Activated T-helper 17 cell treated with anti-CD3 and anti-CD28 coated beads, Interleukin-2, amount 50 U/mL, for 72 hours (primary cell): ENCODE results near the gene SOD2. TPM values are rescaled to one million over a fixed set of nuclear protein-coding genes. Genes with fewer than 3 reads are reported as not detected.
"Not testable (repeated sequence)": the region's sequence is repeated elsewhere in the genome, so short reads cannot be mapped to it uniquely, and the experiment has no call there.

Experiments used
- ATAC-seq: fragments of 150-1000 bp; cut with Tn5 transposase; replicated peaks from 2 replicates; pipeline ENCODE4 v1.10.0; 2021; ENCODE audit warnings: mild to moderate bottlenecking, moderate library complexity
- H3K27ac Mint-ChIP-seq: one replicate; pipeline ENCODE4 v1.8.0; 2022; ENCODE audit warnings: mixed read lengths
- H3K27me3 Mint-ChIP-seq: one replicate; pipeline ENCODE4 v1.8.0; 2022; ENCODE audit warnings: mixed read lengths
- H3K36me3 Mint-ChIP-seq: one replicate; pipeline ENCODE4 v1.8.0; 2022; ENCODE audit warnings: low read depth, mild to moderate bottlenecking, mixed read lengths
- H3K4me1 Mint-ChIP-seq: one replicate; pipeline ENCODE4 v1.8.0; 2022; ENCODE audit warnings: mixed read lengths
- H3K4me3 Mint-ChIP-seq: one replicate; pipeline ENCODE4 v1.8.0; 2022; ENCODE audit warnings: mild to moderate bottlenecking, mixed read lengths
- H3K9me3 Mint-ChIP-seq: one replicate; pipeline ENCODE4 v1.8.0; 2022; ENCODE audit warnings: mixed read lengths
- total RNA-seq, 2 donors: library from RNA; stranded (reverse); gene quantifications; one replicate each; pipeline ENCODE4 v1.2.3, GENCODE V29; 2022

SOD2 gene
- total RNA-seq, 2 donors from 2014 or later, result 110 to 112 TPM

GRCh38 chr6:159700970-159701369 is 7.9 kb upstream of the SOD2 start:
- Mint-ChIP-seq H3K4me3 (no peak overlapping the region), H3K4me1 (peaks cover 5% of the 10 kb centered on the region), H3K27ac (peak overlapping the region; percentile 65), H3K36me3 (no peaks in the 10 kb centered on the region), H3K27me3 (no peaks in the 10 kb centered on the region), H3K9me3 (no peaks in the 10 kb centered on the region)
- ATAC-seq, result no peak

- no peaks in the 10 kb centered on the region for H3K9me3 Mint-ChIP-seq
- ATAC-seq, result no peak
- peak overlapping the region; percentile 80 for H3K4me3 Mint-ChIP-seq
- H3K27ac Mint-ChIP-seq, result peak overlapping the region; percentile 84
- H3K4me1 Mint-ChIP-seq, result peaks cover 17% of the 10 kb centered on the region
- H3K36me3 Mint-ChIP-seq, result peaks cover 14% of the 10 kb centered on the region
- no peaks in the 10 kb centered on the region for H3K27me3 Mint-ChIP-seq
Measured at GRCh38 chr6:159695984-159696383, 2.9 kb upstream of the SOD2 start.

GRCh38 chr6:159693894-159694545 is 979 bp upstream of the SOD2 start:
- peak; percentile 65 for ATAC-seq
- Mint-ChIP-seq H3K4me3 (peak overlapping the region; percentile 80), H3K9me3 (no peaks in the 10 kb centered on the region), H3K4me1 (peaks cover 21% of the 10 kb centered on the region), H3K27me3 (no peaks in the 10 kb centered on the region), H3K27ac (peak overlapping the region; percentile 84), H3K36me3 (peaks cover 27% of the 10 kb centered on the region)

- no peaks in the 10 kb centered on the region for H3K27me3 Mint-ChIP-seq
- peaks cover 42% of the 10 kb centered on the region for H3K36me3 Mint-ChIP-seq
- peak; percentile 55 for ATAC-seq
- no peaks in the 10 kb centered on the region for H3K9me3 Mint-ChIP-seq
- H3K4me3 Mint-ChIP-seq, result peak overlapping the region; percentile 80
- H3K4me1 Mint-ChIP-seq, result peaks cover 29% of the 10 kb centered on the region
- peak overlapping the region; percentile 84 for H3K27ac Mint-ChIP-seq
Measured at GRCh38 chr6:159692303-159693127, 526 bp downstream of the SOD2 start.

GRCh38 chr6:159691963-159692287 is 1.1 kb downstream of the SOD2 start:
- ATAC-seq, result no peak
- H3K27ac Mint-ChIP-seq, result peak overlapping the region; percentile 84
- H3K27me3 Mint-ChIP-seq, result no peaks in the 10 kb centered on the region
- H3K36me3 Mint-ChIP-seq, result peaks cover 47% of the 10 kb centered on the region
- no peaks in the 10 kb centered on the region for H3K9me3 Mint-ChIP-seq
- peaks cover 29% of the 10 kb centered on the region for H3K4me1 Mint-ChIP-seq
- H3K4me3 Mint-ChIP-seq, result peak overlapping the region; percentile 80

- Mint-ChIP-seq H3K27me3 (no peaks in the 10 kb centered on the region), H3K4me1 (peaks cover 34% of the 10 kb centered on the region), H3K9me3 (no peaks in the 10 kb centered on the region), H3K27ac (peak overlapping the region; percentile 84), H3K36me3 (peaks cover 53% of the 10 kb centered on the region), H3K4me3 (peak overlapping the region; percentile 80)
- no peak for ATAC-seq
Measured at GRCh38 chr6:159691133-159691962, 1.7 kb downstream of the SOD2 start.

GRCh38 chr6:159690135-159690534 is 2.9 kb downstream of the SOD2 start:
- H3K9me3 Mint-ChIP-seq, H3K27ac Mint-ChIP-seq, ATAC-seq, H3K27me3 Mint-ChIP-seq: not testable (repeated sequence)
- H3K36me3 Mint-ChIP-seq, result peaks cover 65% of the 10 kb centered on the region
- peak overlapping the region; percentile 25 for H3K4me3 Mint-ChIP-seq
- peaks cover 34% of the 10 kb centered on the region for H3K4me1 Mint-ChIP-seq

- no peaks in the 10 kb centered on the region for H3K9me3 Mint-ChIP-seq
- peak overlapping the region; percentile 25 for H3K4me3 Mint-ChIP-seq
- ATAC-seq, result no peak
- H3K4me1 Mint-ChIP-seq, result peaks cover 22% of the 10 kb centered on the region
- peaks cover 75% of the 10 kb centered on the region for H3K36me3 Mint-ChIP-seq
- no peaks in the 10 kb centered on the region for H3K27me3 Mint-ChIP-seq
- H3K27ac Mint-ChIP-seq, result peak overlapping the region; percentile 71
Measured at GRCh38 chr6:159689001-159689400, 4.0 kb downstream of the SOD2 start.

- H3K4me1 Mint-ChIP-seq, result peaks cover 22% of the 10 kb centered on the region
- H3K9me3 Mint-ChIP-seq, result no peaks in the 10 kb centered on the region
- H3K27ac Mint-ChIP-seq, result peak overlapping the region; percentile 71
- no peak for ATAC-seq
- peak overlapping the region; percentile 25 for H3K4me3 Mint-ChIP-seq
- H3K27me3 Mint-ChIP-seq, result no peaks in the 10 kb centered on the region
- peaks cover 82% of the 10 kb centered on the region for H3K36me3 Mint-ChIP-seq
Measured at GRCh38 chr6:159688266-159688905, 4.7 kb downstream of the SOD2 start.

GRCh38 chr6:159687341-159687740 is 5.7 kb downstream of the SOD2 start:
- Mint-ChIP-seq H3K36me3 (peaks cover 92% of the 10 kb centered on the region), H3K4me3 (peak overlapping the region; percentile 38), H3K27me3 (no peaks in the 10 kb centered on the region), H3K27ac (peak overlapping the region; percentile 10), H3K4me1 (peaks cover 22% of the 10 kb centered on the region), H3K9me3 (no peaks in the 10 kb centered on the region)
- ATAC-seq, result no peak

- H3K36me3 Mint-ChIP-seq, result peaks cover 92% of the 10 kb centered on the region
Measured at GRCh38 chr6:159686703-159687102, 6.3 kb downstream of the SOD2 start.

GRCh38 chr6:159686040-159686439 is 7.0 kb downstream of the SOD2 start:
- Mint-ChIP-seq H3K4me3 (no peak overlapping the region), H3K9me3 (no peaks in the 10 kb centered on the region), H3K36me3 (peaks cover 92% of the 10 kb centered on the region), H3K27me3 (no peaks in the 10 kb centered on the region), H3K4me1 (peaks cover 18% of the 10 kb centered on the region), H3K27ac (no peak overlapping the region)
- ATAC-seq, result no peak

More at GRCh38 chr6:159686703-159687102, 6.3 kb downstream of the SOD2 start:
- Mint-ChIP-seq H3K27ac (peak overlapping the region; percentile 10), H3K27me3 (no peaks in the 10 kb centered on the region), H3K4me3 (peak overlapping the region; percentile 38), H3K9me3 (no peaks in the 10 kb centered on the region), H3K4me1 (peaks cover 22% of the 10 kb centered on the region)
- peak; percentile 33 for ATAC-seq

- H3K36me3 Mint-ChIP-seq, result peaks cover 98% of the 10 kb centered on the region
- H3K27me3 Mint-ChIP-seq, result no peaks in the 10 kb centered on the region
- H3K27ac Mint-ChIP-seq, result no peak overlapping the region
- ATAC-seq, result no peak
- H3K4me1 Mint-ChIP-seq, result peaks cover 18% of the 10 kb centered on the region
- no peak overlapping the region for H3K4me3 Mint-ChIP-seq
- no peaks in the 10 kb centered on the region for H3K9me3 Mint-ChIP-seq
Measured at GRCh38 chr6:159684013-159684304, 9.1 kb downstream of the SOD2 start.

GRCh38 chr6:159682810-159683209 is 10.2 kb downstream of the SOD2 start:
- peaks cover 98% of the 10 kb centered on the region for H3K36me3 Mint-ChIP-seq
- no peak overlapping the region for H3K4me3 Mint-ChIP-seq
- H3K9me3 Mint-ChIP-seq, result no peaks in the 10 kb centered on the region
- peaks cover 15% of the 10 kb centered on the region for H3K4me1 Mint-ChIP-seq
- no peak overlapping the region for H3K27ac Mint-ChIP-seq
- ATAC-seq, result no peak
- no peaks in the 10 kb centered on the region for H3K27me3 Mint-ChIP-seq
